Measurements from ENCODE around the gene PDE3A.

DNA sequence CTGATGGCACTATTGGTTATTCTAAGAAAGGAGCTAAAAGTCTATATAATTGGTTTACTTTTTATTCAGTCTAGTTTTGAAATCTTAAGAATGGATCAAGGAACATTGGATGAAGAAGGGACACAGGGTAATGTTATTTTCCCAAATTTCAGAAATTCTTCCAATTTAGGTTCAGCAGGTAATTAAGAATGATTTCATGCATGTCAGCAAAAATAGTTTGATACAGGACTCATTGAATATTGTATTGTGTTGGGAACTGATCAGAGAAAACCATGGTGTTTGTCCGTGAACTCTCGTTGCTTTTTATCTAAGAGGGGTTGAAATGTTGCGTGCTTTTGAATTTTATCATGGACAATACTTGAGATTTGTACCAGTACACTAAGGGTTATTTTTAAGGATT, 58.6 kb downstream of the PDE3A start:
- TF ChIP-seq CTCF (conservative IDR thresholded peaks at IDR 0.05; ENCODE audit: low read depth, low read length) (no peak), EZH2 (IDR thresholded peaks at IDR 0.05; ENCODE audit: low read length, unreplicated experiment) (no peak), EZH2phosphoT487 (IDR thresholded peaks at IDR 0.05; ENCODE audit: borderline replicate concordance, low read length) (no peak)

Measured in PC-3 (cell line).